Epidermal melanocyte (primary cell): ENCODE data around the gene AKAP1.

ENCODE experiments used
- DNase-seq: peaks from one replicate; pipeline ENCODE4 v3.0.0; 2011; ENCODE audit warnings: low spot score; ENCODE audit not compliant: insufficient read length

Gene AKAP1

GRCh38 chr17:57105591-57105990, 20.5 kb downstream of the AKAP1 start:
- DNase-seq: no peak

GRCh38 chr17:57106107-57106835, 21.2 kb downstream of the AKAP1 start:
- DNase-seq: no peak

GRCh38 chr17:57106836-57107497, 21.9 kb downstream of the AKAP1 start:
- DNase-seq: no peak

- no peak for DNase-seq
These were observed 22.6 kb downstream of the AKAP1 start for GRCh38 chr17:57107498-57108101.

GRCh38 chr17:57108671-57109392, 23.8 kb downstream of the AKAP1 start:
- DNase-seq: no peak

GRCh38 chr17:57109393-57110151, 24.5 kb downstream of the AKAP1 start:
- DNase-seq: no peak

GRCh38 chr17:57110152-57110542, 25.1 kb downstream of the AKAP1 start:
- no peak for DNase-seq

- DNase-seq: no peak
These were observed 25.7 kb downstream of the AKAP1 start for GRCh38 chr17:57110579-57111325.

GRCh38 chr17:57111386-57111785, 26.3 kb downstream of the AKAP1 start:
- no peak for DNase-seq

GRCh38 chr17:57113011-57113410, 28.0 kb downstream of the AKAP1 start:
- DNase-seq: no peak

GRCh38 chr17:57113656-57114055, 28.6 kb downstream of the AKAP1 start:
- DNase-seq: no peak

- DNase-seq: no peak
These were observed 29.1 kb downstream of the AKAP1 start for GRCh38 chr17:57114085-57114673.

GRCh38 chr17:57115377-57115776, 30.3 kb downstream of the AKAP1 start:
- no peak for DNase-seq

GRCh38 chr17:57115916-57116315, 30.9 kb downstream of the AKAP1 start:
- no peak for DNase-seq

- DNase-seq: no peak
These were observed 32.8 kb downstream of the AKAP1 start for GRCh38 chr17:57117798-57118197.

GRCh38 chr17:57120814-57121213, 35.8 kb downstream of the AKAP1 start:
- DNase-seq: no peak

GRCh38 chr17:57121308-57122042, 36.4 kb downstream of the AKAP1 start:
- peak; percentile 40 for DNase-seq

GRCh38 chr17:57124053-57124452, 39.0 kb downstream of the AKAP1 start:
- DNase-seq: no peak

GRCh38 chr17:57125406-57125805, 40.4 kb downstream of the AKAP1 start:
- DNase-seq: no peak
